ENCODE results near the gene EGR4. TPM values are rescaled to one million over a fixed set of nuclear protein-coding genes. Genes with fewer than 3 reads are reported as not detected.

Gene EGR4
- total RNA-seq, 1 donor from 2014 or later, result not detected

- Histone ChIP-seq H3K79me2 (ENCODE audit: insufficient read depth, low read length) (no peaks in the 10 kb centered on the region), H2AFZ (ENCODE audit: low read depth, low read length) (no peak overlapping the region), H3K27ac (ENCODE audit: low read depth, low read length) (no peak overlapping the region), H3K4me3 (ENCODE audit: insufficient read depth, low read depth, low read length) (no peak overlapping the region), H3K9ac (ENCODE audit: low read length) (no peak overlapping the region), H3K27me3 (ENCODE audit: insufficient read depth, low read length) (peaks cover 2% of the 10 kb centered on the region), H3K9me3 (ENCODE audit: insufficient read depth, low read depth, low read length) (no peaks in the 10 kb centered on the region), H4K20me1 (ENCODE audit: insufficient read depth, low read length) (no peaks in the 10 kb centered on the region), H3K36me3 (ENCODE audit: insufficient read depth, low read length) (no peaks in the 10 kb centered on the region), H3K4me1 (ENCODE audit: insufficient read depth, low read length) (no peaks in the 10 kb centered on the region), H3K4me2 (ENCODE audit: low read length) (no peak overlapping the region)
- FAIRE-seq (no peak), DNase-seq (ENCODE audit: low read depth) (no peak)
- Mint-ChIP-seq H3K4me3 (ENCODE audit: unreplicated experiment) (no peak overlapping the region), H3K27me3 (ENCODE audit: low read depth, unreplicated experiment) (peaks cover 3% of the 10 kb centered on the region), H3K9me3 (ENCODE audit: unreplicated experiment) (peaks cover 4% of the 10 kb centered on the region), H3K4me1 (ENCODE audit: low read depth, unreplicated experiment) (no peaks in the 10 kb centered on the region), H3K27ac (ENCODE audit: unreplicated experiment) (no peak overlapping the region), H3K36me3 (ENCODE audit: low read depth, unreplicated experiment) (no peaks in the 10 kb centered on the region)
- TF ChIP-seq CTCF (IDR thresholded peaks at IDR 0.05; ENCODE audit: insufficient read depth, low read depth, low read length) (no peak), EZH2 (IDR thresholded peaks at IDR 0.05; ENCODE audit: insufficient read depth, low read length) (no peak)
Measured at GRCh38 chr2:73339201-73339600, 45.9 kb upstream of the EGR4 start.

GRCh38 chr2:73337828-73338227, 44.5 kb upstream of the EGR4 start:
- Histone ChIP-seq H3K27me3 (ENCODE audit: insufficient read depth, low read length) (peaks cover 2% of the 10 kb centered on the region), H4K20me1 (ENCODE audit: insufficient read depth, low read length) (no peaks in the 10 kb centered on the region), H3K36me3 (ENCODE audit: insufficient read depth, low read length) (no peaks in the 10 kb centered on the region), H3K4me2 (ENCODE audit: low read length) (no peak overlapping the region), H3K9me3 (ENCODE audit: insufficient read depth, low read depth, low read length) (no peaks in the 10 kb centered on the region), H3K27ac (ENCODE audit: low read depth, low read length) (no peak overlapping the region), H3K79me2 (ENCODE audit: insufficient read depth, low read length) (no peaks in the 10 kb centered on the region), H2AFZ (ENCODE audit: low read depth, low read length) (no peak overlapping the region), H3K4me1 (ENCODE audit: insufficient read depth, low read length) (no peaks in the 10 kb centered on the region), H3K4me3 (ENCODE audit: insufficient read depth, low read depth, low read length) (no peak overlapping the region), H3K9ac (ENCODE audit: low read length) (no peak overlapping the region)
- no peak for TF ChIP-seq EZH2 (IDR thresholded peaks at IDR 0.05; ENCODE audit: insufficient read depth, low read length)
- no peak for TF ChIP-seq CTCF (IDR thresholded peaks at IDR 0.05; ENCODE audit: insufficient read depth, low read depth, low read length)
- DNase-seq (ENCODE audit: low read depth) (no peak), FAIRE-seq (no peak)
- no peaks in the 10 kb centered on the region for H3K4me1 Mint-ChIP-seq (ENCODE audit: low read depth, unreplicated experiment)
- peaks cover 4% of the 10 kb centered on the region for H3K9me3 Mint-ChIP-seq (ENCODE audit: unreplicated experiment)
- H3K4me3 Mint-ChIP-seq (ENCODE audit: unreplicated experiment), result no peak overlapping the region
- no peak overlapping the region for H3K27ac Mint-ChIP-seq (ENCODE audit: unreplicated experiment)
- H3K36me3 Mint-ChIP-seq (ENCODE audit: low read depth, unreplicated experiment), result no peaks in the 10 kb centered on the region
- H3K27me3 Mint-ChIP-seq (ENCODE audit: low read depth, unreplicated experiment), result peaks cover 3% of the 10 kb centered on the region

GRCh38 chr2:73334620-73335019, 41.3 kb upstream of the EGR4 start:
- no peak for DNase-seq (ENCODE audit: low read depth)

More at GRCh38 chr2:73334620-73335019, 41.3 kb upstream of the EGR4 start:
- H3K79me2 ChIP-seq (ENCODE audit: insufficient read depth, low read length), result no peaks in the 10 kb centered on the region
- no peak overlapping the region for H3K27ac Mint-ChIP-seq (ENCODE audit: unreplicated experiment)
- no peaks in the 10 kb centered on the region for H3K36me3 Mint-ChIP-seq (ENCODE audit: low read depth, unreplicated experiment)
- H3K4me2 ChIP-seq (ENCODE audit: low read length), result no peak overlapping the region
- peaks cover 4% of the 10 kb centered on the region for H3K9me3 Mint-ChIP-seq (ENCODE audit: unreplicated experiment)
- no peak overlapping the region for H3K4me3 Mint-ChIP-seq (ENCODE audit: unreplicated experiment)
- H3K9ac ChIP-seq (ENCODE audit: low read length), result no peak overlapping the region
- no peaks in the 10 kb centered on the region for H3K36me3 ChIP-seq (ENCODE audit: insufficient read depth, low read length)
- no peak overlapping the region for H2AFZ ChIP-seq (ENCODE audit: low read depth, low read length)
- peaks cover 5% of the 10 kb centered on the region for H3K27me3 Mint-ChIP-seq (ENCODE audit: low read depth, unreplicated experiment)
- FAIRE-seq, result no peak
- H4K20me1 ChIP-seq (ENCODE audit: insufficient read depth, low read length), result no peaks in the 10 kb centered on the region
- H3K27me3 ChIP-seq (ENCODE audit: insufficient read depth, low read length), result peaks cover 6% of the 10 kb centered on the region
- H3K4me1 Mint-ChIP-seq (ENCODE audit: low read depth, unreplicated experiment), result no peaks in the 10 kb centered on the region
- no peak overlapping the region for H3K27ac ChIP-seq (ENCODE audit: low read depth, low read length)
- TF ChIP-seq CTCF (IDR thresholded peaks at IDR 0.05; ENCODE audit: insufficient read depth, low read depth, low read length), result no peak
- no peak for TF ChIP-seq EZH2 (IDR thresholded peaks at IDR 0.05; ENCODE audit: insufficient read depth, low read length)
- no peaks in the 10 kb centered on the region for H3K9me3 ChIP-seq (ENCODE audit: insufficient read depth, low read depth, low read length)
- no peaks in the 10 kb centered on the region for H3K4me1 ChIP-seq (ENCODE audit: insufficient read depth, low read length)
- H3K4me3 ChIP-seq (ENCODE audit: insufficient read depth, low read depth, low read length), result no peak overlapping the region

All from astrocyte (in vitro differentiated cells and primary cell).